IMR-90 (cell line): ENCODE data around the gene CENPX. TPM values are rescaled to one million over a fixed set of nuclear protein-coding genes. Genes with fewer than 3 reads are reported as not detected.

Source experiments
- ATAC-seq: fragments of 200-7000 bp; cut with Tn5 transposase; 2 replicates; pipeline ENCODE4 v1.9.1; 2020; ENCODE audit warnings: low read depth, mild to moderate bottlenecking, moderate library complexity
- BruUV-seq: library from RNA; stranded (reverse); fragments of 400-500 nt; replicated peaks from 2 replicates; lab custom pipeline; 2021; lab: Mats Ljungman, UMichigan
- CTCF ChIA-PET: fragments of 300-600 bp; formaldehyde crosslinking; extraction: SDS; loops from one replicate; lab custom pipeline; 2021; ENCODE audit warnings: antibody characterized with exemption; lab: Yijun Ruan, JAX
- POLR2A ChIA-PET: fragments of 300-600 bp; sonication (Branson Sonifier 250); formaldehyde crosslinking; loops from one replicate; lab custom pipeline; 2022; ENCODE audit warnings: antibody characterized with exemption; ENCODE audit not compliant: unreplicated experiment; lab: Charles Lee
- DNase-seq: peaks from one replicate; pipeline ENCODE4 v3.0.0; 2013
- H2AFZ ChIP-seq: replicated peaks from 2 replicates; pipeline ENCODE3; 2013; ENCODE audit warnings: low read length, mild to moderate bottlenecking; ENCODE audit not compliant: poor library complexity
- H2AK5ac ChIP-seq: 2 replicates; pipeline ENCODE4 v1.6.1; 2013; ENCODE audit warnings: low read depth, low read length, inconsistent platforms
- H2AK9ac ChIP-seq: replicated peaks from 2 replicates; pipeline ENCODE3; 2013; ENCODE audit warnings: mild to moderate bottlenecking, low read depth, low read length, moderate library complexity; ENCODE audit not compliant: poor library complexity
- H2BK120ac ChIP-seq: 2 replicates; pipeline ENCODE4 v1.6.1; 2013; ENCODE audit warnings: low read depth, low read length, inconsistent platforms
- H2BK15ac ChIP-seq: 3 replicates; pipeline ENCODE4 v1.6.1; 2013; ENCODE audit warnings: low read depth, low read length, inconsistent platforms
- H2BK20ac ChIP-seq: 2 replicates; pipeline ENCODE4 v1.6.1; 2013; ENCODE audit warnings: low read depth, mild to moderate bottlenecking, inconsistent platforms, low read length, moderate library complexity
- H2BK5ac ChIP-seq: 2 replicates; pipeline ENCODE4 v1.6.1; 2013; ENCODE audit warnings: mild to moderate bottlenecking, low read depth, low read length, inconsistent platforms; ENCODE audit not compliant: poor library complexity, severe bottlenecking
- H3K14ac ChIP-seq: replicated peaks from 2 replicates; pipeline ENCODE4 v1.6.1; 2013; ENCODE audit warnings: low read depth, low read length, inconsistent platforms
- H3K18ac ChIP-seq: 2 replicates; pipeline ENCODE4 v1.6.1; 2013; ENCODE audit warnings: low read depth, low read length, control low read depth
- H3K23ac ChIP-seq: 2 replicates; pipeline ENCODE4 v1.6.1; 2013; ENCODE audit warnings: low read depth, low read length, inconsistent platforms
- H3K27ac ChIP-seq: 2 replicates; pipeline ENCODE4 v1.5.1; 2013; ENCODE audit warnings: mild to moderate bottlenecking, control low read depth, low read length; ENCODE audit not compliant: insufficient read depth
- H3K27me3 ChIP-seq: 2 replicates; pipeline ENCODE4 v1.6.1; 2013; ENCODE audit warnings: low read length; ENCODE audit not compliant: control insufficient read depth, insufficient read depth
- H3K36me3 ChIP-seq: 2 replicates; pipeline ENCODE4 v1.6.1; 2013; ENCODE audit warnings: low read length, mixed read lengths; ENCODE audit not compliant: control insufficient read depth, insufficient read depth
- H3K4ac ChIP-seq: 2 replicates; pipeline ENCODE4 v1.6.1; 2013; ENCODE audit warnings: low read depth, low read length, inconsistent platforms
- H3K4me1 ChIP-seq: 2 replicates; pipeline ENCODE4 v1.6.1; 2013; ENCODE audit warnings: low read length, mixed read lengths; ENCODE audit not compliant: control insufficient read depth, insufficient read depth
- H3K4me2 ChIP-seq: 2 replicates; pipeline ENCODE4 v1.6.1; 2013; ENCODE audit warnings: low read depth, mild to moderate bottlenecking, control low read depth, low read length, moderate library complexity
- H3K4me3 ChIP-seq: 2 replicates; pipeline ENCODE4 v1.5.1; 2013; ENCODE audit warnings: low read depth, mild to moderate bottlenecking, control low read depth, low read length, moderate library complexity; ENCODE audit not compliant: insufficient read depth
- H3K56ac ChIP-seq: 2 replicates; pipeline ENCODE4 v1.6.1; 2013; ENCODE audit warnings: low read length, inconsistent platforms; ENCODE audit not compliant: insufficient read depth; ENCODE audit errors: extremely low read depth
- H3K79me1 ChIP-seq, 2 experiments: 2 replicates each; pipeline ENCODE4 v1.6.1; 2013; ENCODE audit warnings: low read length in 2 of 2, inconsistent platforms in 1 of 2, low read depth in 1 of 2
- H3K9ac ChIP-seq: 2 replicates; pipeline ENCODE4 v1.6.1; 2013; ENCODE audit warnings: low read depth, low read length, control low read depth
- H3K9me1 ChIP-seq: 2 replicates; pipeline ENCODE4 v1.6.1; 2013; ENCODE audit warnings: low read length, inconsistent platforms; ENCODE audit not compliant: insufficient read depth
- H3K9me3 ChIP-seq: 2 replicates; pipeline ENCODE4 v1.6.1; 2013; ENCODE audit warnings: low read length; ENCODE audit not compliant: control insufficient read depth, insufficient read depth
- H4K20me1 ChIP-seq: 2 replicates; pipeline ENCODE4 v1.6.1; 2013; ENCODE audit warnings: low read length, inconsistent platforms; ENCODE audit not compliant: insufficient read depth
- H4K5ac ChIP-seq: 2 replicates; pipeline ENCODE4 v1.6.1; 2013; ENCODE audit warnings: mild to moderate bottlenecking, low read depth, low read length, control low read depth
- H4K8ac ChIP-seq, 2 experiments: 2 replicates each; pipeline ENCODE4 v1.6.1; 2013; ENCODE audit warnings: low read depth in 2 of 2, low read length in 2 of 2, control low read depth in 1 of 2, inconsistent platforms in 1 of 2
- H4K91ac ChIP-seq: 2 replicates; pipeline ENCODE4 v1.6.1; 2013; ENCODE audit warnings: low read depth, low read length, inconsistent platforms; ENCODE audit not compliant: insufficient read depth
- BHLHE40 ChIP-seq: fragments of 150-350 bp; IDR thresholded peaks from 2 replicates; pipeline ENCODE4 v1.6.1; 2016; ENCODE audit warnings: mild to moderate bottlenecking, low read depth, low read length
- WGBS, 2 experiments: methylation state at CpG; one replicate each; pipeline versions ENCODE4 v1.1.5 to v1.1.7; 2013; ENCODE audit warnings: missing lambda C conversion rate in 2 of 2; ENCODE audit not compliant: insufficient read length in 1 of 2; ENCODE audit errors: extremely low coverage in 2 of 2; 5-methylcytosine and 5-hydroxymethylcytosine counted together
- dilution Hi-C: fragments of 300-500 bp; cut with HindIII; formaldehyde crosslinking; loops from one replicate; pipeline ENCODE4 v1.14.3; 2018; ENCODE audit warnings: low sequenced_read_pairs; ENCODE audit not compliant: unreplicated experiment
- in situ Hi-C: fragments of 300-500 bp; cut with MboI; formaldehyde crosslinking; loops from 3 replicates; pipeline ENCODE4 v1.14.3; 2019; ENCODE audit warnings: low sequenced_read_pairs, inconsistent platforms, mixed read lengths
- intact Hi-C: fragments of 100-400 bp; cut with micrococcal nuclease; formaldehyde crosslinking; loops from 2 replicates; pipeline ENCODE4 v1.10.0; 2022
- polyA plus RNA-seq, 3 experiments: library from polyadenylated mRNA; depleted of rRNA; stranded (reverse); fragments of >200 nt; gene quantifications; 2 replicates each; pipeline ENCODE4 v1.2.3, GENCODE V29; 2012; ENCODE audit warnings: low replicate concordance in 1 of 3
- total RNA-seq: library from RNA; depleted of rRNA; stranded (reverse); fragments of >200 nt; gene quantifications from 2 replicates; pipeline ENCODE4 v1.2.3, GENCODE V29; 2012

The CENPX gene
- total and polyA plus RNA-seq, 2 of the 4 experiments (the other 2 are of a cell fraction), result 44.8 to 86.8 TPM

DNA sequence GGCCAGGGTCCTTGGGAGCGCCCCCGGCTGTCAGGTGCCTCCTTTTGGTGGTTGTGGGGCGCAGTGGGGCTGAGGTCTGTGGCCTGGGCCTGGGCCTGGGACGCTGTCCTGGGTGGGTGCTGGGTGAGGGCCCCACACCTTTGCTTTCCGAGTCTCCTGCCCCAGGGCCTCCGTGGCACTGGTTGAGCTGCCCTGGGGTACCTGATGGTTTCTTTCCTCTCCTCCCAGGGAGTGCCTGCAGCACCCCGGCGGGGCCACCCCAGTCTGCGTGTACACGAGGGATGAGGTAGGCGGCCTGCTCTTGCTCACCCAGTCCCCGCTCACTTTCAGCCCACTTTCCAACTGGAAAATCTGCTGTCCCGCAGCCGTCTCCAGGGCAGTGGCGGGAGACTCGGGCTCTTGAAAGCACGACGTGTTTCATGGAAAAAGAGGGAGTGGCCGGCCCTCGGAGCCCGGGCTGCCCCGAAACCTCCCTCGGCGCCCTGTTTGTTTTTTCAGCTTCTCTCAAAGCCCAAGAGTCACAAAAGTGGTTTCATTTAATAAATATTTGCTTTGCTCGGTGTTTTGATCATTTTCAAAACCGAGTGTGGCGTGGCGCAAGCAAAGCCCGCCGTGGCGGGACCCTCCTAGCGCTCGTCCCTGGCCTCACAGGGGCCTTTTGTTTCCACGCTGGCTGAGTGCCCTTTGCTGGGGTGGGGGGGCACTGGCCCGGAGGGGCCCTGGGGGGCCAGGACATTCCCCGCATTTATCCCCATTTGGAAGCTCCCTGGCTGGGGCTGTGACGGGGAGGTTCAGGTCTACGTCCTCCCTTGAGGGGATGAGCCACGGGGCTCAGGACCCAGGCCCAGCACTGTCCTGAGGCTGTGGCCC lies 27.9 kb downstream of the CENPX start:
- H3K4me2 ChIP-seq, result no peak overlapping the region
- no peaks in the 10 kb centered on the region for H3K9me3 ChIP-seq
- no peaks in the 10 kb centered on the region for H3K27me3 ChIP-seq
- H4K20me1 ChIP-seq, result peaks cover 6% of the 10 kb centered on the region
- ChIA-PET POLR2A (no interaction called here), CTCF (no interaction called here)
- H2AK9ac ChIP-seq, result peak overlapping the region; percentile 19
- no peak overlapping the region for H2BK15ac ChIP-seq
- TF ChIP-seq BHLHE40, result no peak
- peaks cover 13% of the 10 kb centered on the region for H3K4me1 ChIP-seq
- H3K4ac ChIP-seq, result no peak overlapping the region
- H3K36me3 ChIP-seq, result peaks cover 10% of the 10 kb centered on the region; the same call in 1 of the 2 replicates
- no peak overlapping the region for H2BK20ac ChIP-seq
- H4K5ac ChIP-seq, result no peak overlapping the region
- no peak overlapping the region for H2BK120ac ChIP-seq
- no peak overlapping the region for H3K14ac ChIP-seq
- in situ Hi-C loops (no loop called here), intact Hi-C loops (no loop called here), dilution Hi-C loops (no loop called here)
- H3K79me1 ChIP-seq, result peaks cover 9 to 22% of the 10 kb centered on the region in 2 experiments; a peak in 3 of 4 replicates
- H3K9ac ChIP-seq, result no peak overlapping the region
- no peak overlapping the region for H2AFZ ChIP-seq
- H3K4me3 ChIP-seq, result no peak overlapping the region
- no peak overlapping the region for H2BK5ac ChIP-seq
- ATAC-seq, result no peak
- H4K8ac ChIP-seq, result no peak overlapping the region
- no peak overlapping the region for H3K23ac ChIP-seq
- H3K9me1 ChIP-seq, result no peaks in the 10 kb centered on the region
- no TSS peak for BruUV-seq
- no peak overlapping the region for H2AK5ac ChIP-seq
- no peak overlapping the region for H3K56ac ChIP-seq
- no peak overlapping the region for H4K91ac ChIP-seq
- H3K18ac ChIP-seq, result no peak overlapping the region
- DNase-seq, result no peak
- WGBS, 2 experiments, result 89% methylated on average over 5 of the region's 39 CpGs; no CpG with 5 or more reads in 1 of the 2 experiments
- no peak overlapping the region for H3K27ac ChIP-seq
